HepG2 (cell line): ENCODE results near the gene PDE4D. TPM values are rescaled to one million over a fixed set of nuclear protein-coding genes. Genes with fewer than 3 reads are reported as not detected.

Source experiments
- ATAC-seq: fragments of 200-7000 bp; cut with Tn5 transposase; 3 replicates; pipeline ENCODE4 v1.9.1; 2020; ENCODE audit warnings: mild to moderate bottlenecking, moderate library complexity
- Bru-seq: library from RNA; stranded (reverse); fragments of 400-500 nt; gene quantifications from one replicate; lab custom pipeline; 2021; lab: Mats Ljungman, UMichigan
- BruChase-seq, 2 experiments: library from RNA; stranded (reverse); fragments of 400-500 nt; gene quantifications; one replicate each; lab custom pipeline; 2021; lab: Mats Ljungman, UMichigan
- BruUV-seq: library from RNA; stranded (reverse); fragments of 400-500 nt; replicated peaks from 2 replicates; lab custom pipeline; 2021; lab: Mats Ljungman, UMichigan
- CTCF ChIA-PET: fragments of 300-600 bp; formaldehyde crosslinking; extraction: SDS; loops from one replicate; lab custom pipeline; 2021; ENCODE audit warnings: low total read pairs, inconsistent platforms, low intra/inter-chr PET ratio; lab: Yijun Ruan, JAX
- POLR2A ChIA-PET: fragments of 350-600 bp; sonication (Branson Sonifier 250); formaldehyde crosslinking; loops from one replicate; lab custom pipeline; 2020; ENCODE audit warnings: antibody characterized with exemption, inconsistent platforms; lab: Yijun Ruan, JAX
- DNase-seq: peaks from one replicate; pipeline ENCODE4 v3.0.0-alpha.2; 2015; ENCODE audit warnings: low spot score
- FAIRE-seq: peaks from 3 replicates; lab custom pipeline; 2011; peaks lifted over from hg19 to GRCh38; lab: Jason Lieb, UNC
- H2AFZ ChIP-seq: one replicate; pipeline ENCODE4 v1.6.1; 2011; ENCODE audit warnings: low read length, inconsistent platforms
- H3K27ac ChIP-seq: fragments of 300-600 bp; 3 replicates; pipeline ENCODE4 v1.8.0; 2011; ENCODE audit warnings: mixed run types, mild to moderate bottlenecking, mixed read lengths, low read length, inconsistent platforms; ENCODE audit not compliant: insufficient read depth; ENCODE audit errors: extremely low read length
- H3K27me3 ChIP-seq, 2 experiments: fragments of 200-600 bp in 1 of 2; 2 replicates in 1 of 2; 3 replicates in 1 of 2; pipeline versions ENCODE4 v1.6.0 to v1.8.0; 2011; ENCODE audit warnings: low read length in 2 of 2, mild to moderate bottlenecking in 2 of 2, moderate library complexity in 2 of 2, inconsistent platforms in 1 of 2; ENCODE audit not compliant: insufficient read depth in 2 of 2, control insufficient read depth in 1 of 2
- H3K36me3 ChIP-seq, 2 experiments: fragments of 200-600 bp in 1 of 2; replicated peaks in 1 of 2; 2 replicates in 1 of 2; 3 replicates in 1 of 2; pipeline versions ENCODE4 v1.5.1 to v1.8.0; 2011; ENCODE audit warnings: low read length in 2 of 2, inconsistent platforms in 1 of 2; ENCODE audit not compliant: insufficient read depth in 2 of 2, control insufficient read depth in 1 of 2
- H3K4me1 ChIP-seq: 2 replicates; pipeline ENCODE4 v1.5.1; 2012; ENCODE audit warnings: low read length, inconsistent platforms; ENCODE audit not compliant: insufficient read depth
- H3K4me2 ChIP-seq: 2 replicates; pipeline ENCODE4 v1.6.0; 2011; ENCODE audit warnings: low read depth, low read length, inconsistent platforms
- H3K4me3 ChIP-seq, 3 experiments: fragments of 200-600 bp in 1 of 3; sonication (generic), shearing (Covaris generic) in 1 of 3; replicated peaks in 1 of 3; 2 replicates each; pipeline ENCODE4 v1.5.1; 2011 to 2016; ENCODE audit warnings: low read length in 3 of 3, inconsistent platforms in 2 of 3, low read depth in 2 of 3, mild to moderate bottlenecking in 2 of 3, control low read depth in 1 of 3, mixed read lengths in 1 of 3; ENCODE audit not compliant: insufficient read depth in 1 of 3
- H3K79me2 ChIP-seq: one replicate; pipeline ENCODE4 v1.6.1; 2011; ENCODE audit warnings: low read length, inconsistent platforms; ENCODE audit not compliant: insufficient read depth
- H3K9ac ChIP-seq: 2 replicates; pipeline ENCODE4 v1.6.0; 2011; ENCODE audit warnings: mild to moderate bottlenecking, low read depth, low read length, inconsistent platforms; ENCODE audit not compliant: insufficient read depth
- H3K9me3 ChIP-seq: 2 replicates; pipeline ENCODE4 v1.5.1; 2012; ENCODE audit warnings: mild to moderate bottlenecking, low read length
- H4K20me1 ChIP-seq: 2 replicates; pipeline ENCODE4 v1.6.0; 2011; ENCODE audit warnings: inconsistent platforms, mild to moderate bottlenecking, low read length, moderate library complexity; ENCODE audit not compliant: insufficient read depth
- BCL3 ChIP-seq: sonication (generic); formaldehyde crosslinking; IDR thresholded peaks from 2 replicates; pipeline ENCODE4 v1.5.1; 2020; ENCODE audit warnings: mild to moderate bottlenecking, missing genetic modification reagents, moderate library complexity
- NAIF1 ChIP-seq: sonication (generic); formaldehyde crosslinking; IDR thresholded peaks from 2 replicates; pipeline ENCODE4 v1.5.0; 2020; ENCODE audit warnings: mild to moderate bottlenecking, missing genetic modification reagents, borderline replicate concordance
- SMAD9 ChIP-seq: sonication (generic); formaldehyde crosslinking; IDR thresholded peaks from 2 replicates; pipeline ENCODE4 v1.5.1; 2020; ENCODE audit warnings: mild to moderate bottlenecking, missing genetic modification reagents
- TBX3 ChIP-seq: fragments of 450-650 bp; IDR thresholded peaks from 2 replicates; pipeline ENCODE4 v1.6.1; 2017; ENCODE audit warnings: antibody characterized with exemption, mild to moderate bottlenecking, inconsistent platforms, borderline replicate concordance
- ZNF577 ChIP-seq: sonication (generic); formaldehyde crosslinking; IDR thresholded peaks from 2 replicates; pipeline ENCODE4 v1.4.0; 2020; ENCODE audit warnings: mild to moderate bottlenecking, low read depth, missing genetic modification reagents, borderline replicate concordance
- ZNF740 ChIP-seq: sonication (generic); formaldehyde crosslinking; IDR thresholded peaks from 2 replicates; pipeline ENCODE4 v1.4.0; 2020; ENCODE audit warnings: missing genetic modification reagents
- ZSCAN9 ChIP-seq: IDR thresholded peaks from 2 replicates; pipeline ENCODE4 v1.6.1; 2016; ENCODE audit warnings: borderline replicate concordance
- WGBS: methylation state at CpG from one replicate; pipeline ENCODE4 v1.1.6; 2017; ENCODE audit warnings: low lambda C conversion rate; 5-methylcytosine and 5-hydroxymethylcytosine counted together
- in situ Hi-C: cut with HindIII; loops from 2 replicates; pipeline ENCODE4 v1.10.0; 2017; ENCODE audit warnings: low pct_unique_long_range_greater_than_20kb; ENCODE audit not compliant: extremely low pct_ligation_motif_present
- intact Hi-C: fragments of 100-400 bp; cut with micrococcal nuclease; formaldehyde crosslinking; loops from one replicate; pipeline ENCODE4 v1.10.0; 2022; ENCODE audit not compliant: unreplicated experiment
- long read RNA-seq, 2 experiments: library from RNA in 1 of 2; library from polyadenylated mRNA in 1 of 2; stranded (forward) in 1 of 2; unstranded in 1 of 2; transcript quantifications; one replicate each; pipeline ENCODE4 v2.0.0, GENCODE V29; 2019 to 2022
- polyA minus RNA-seq, 3 experiments: library from RNA; depleted of rRNA, polyadenylated mRNA; stranded (reverse); fragments of >200 nt; gene quantifications; 2 replicates each; pipeline ENCODE4 v1.2.3, GENCODE V29; 2011; ENCODE audit warnings: low replicate concordance in 1 of 3
- polyA plus RNA-seq, 8 experiments: library from polyadenylated mRNA; depleted of rRNA in 3 of 8; stranded (reverse) in 7 of 8; unstranded in 1 of 8; fragments of >200 nt; fragmentation: Illumina TruSeq in 4 of 8; extraction: Trizol in 4 of 8; gene quantifications; 2 replicates each; pipeline versions ENCODE4 v1.2.1 to v1.2.3, GENCODE V29; 2011 to 2016; ENCODE audit warnings: low read depth in 4 of 8, missing spikeins in 1 of 8, mixed read lengths in 1 of 8; ENCODE audit not compliant: insufficient read depth in 1 of 8
- total RNA-seq, 5 experiments: library from RNA; depleted of rRNA; stranded (reverse); fragments of >200 nt; fragmentation: Illumina TruSeq; extraction: Trizol; gene quantifications; 2 replicates each; pipeline ENCODE4 v1.2.3, GENCODE V29; 2016; ENCODE audit warnings: low read depth in 1 of 5

Gene PDE4D
- total RNA-seq (2016; rRNA removed; fragmentation: Illumina TruSeq; extraction: Trizol), result 12.2 and 13.9 TPM in 2 replicates
- total RNA-seq (2016; cell fraction: cytosol; rRNA removed; fragmentation: Illumina TruSeq; extraction: Trizol; ENCODE audit: low read depth), result 17.4 and 18.3 TPM in 2 replicates
- 11.6 TPM in 2 replicates for total RNA-seq (2016; cell fraction: insoluble cytoplasmic fraction; rRNA removed; fragmentation: Illumina TruSeq; extraction: Trizol)
- total RNA-seq (2016; cell fraction: membrane; rRNA removed; fragmentation: Illumina TruSeq; extraction: Trizol), result 5.8 and 6.1 TPM in 2 replicates
- total RNA-seq (2016; cell fraction: nucleus; rRNA removed; fragmentation: Illumina TruSeq; extraction: Trizol), result 27.9 and 32.9 TPM in 2 replicates
- polyA plus RNA-seq (2011; rRNA removed), result 5.9 and 7.0 TPM in 2 replicates
- polyA plus RNA-seq (2011; cell fraction: cytosol; rRNA removed), result 5.1 and 6.2 TPM in 2 replicates
- 9.4 and 24.2 TPM in 2 replicates for polyA plus RNA-seq (2011; cell fraction: nucleus; rRNA removed)
- 5.1 and 5.6 TPM in 2 replicates for polyA plus RNA-seq (2012)
- 0.41 and 0.44 TPM in 2 replicates for polyA plus RNA-seq (2016; cell fraction: cytosol; fragmentation: Illumina TruSeq; extraction: Trizol; ENCODE audit: low read depth)
- polyA plus RNA-seq (2016; cell fraction: insoluble cytoplasmic fraction; fragmentation: Illumina TruSeq; extraction: Trizol; ENCODE audit: low read depth), result 5.5 and 5.7 TPM in 2 replicates
- polyA plus RNA-seq (2016; cell fraction: membrane; fragmentation: Illumina TruSeq; extraction: Trizol; ENCODE audit: low read depth), result 0.76 and 1.3 TPM in 2 replicates
- 10.2 and 12.2 TPM in 2 replicates for polyA plus RNA-seq (2016; cell fraction: nucleus; fragmentation: Illumina TruSeq; extraction: Trizol; ENCODE audit: insufficient read depth, low read depth)
- 62.3 and 712 TPM in 2 replicates for polyA minus RNA-seq (2011; rRNA and poly(A)+ RNA removed; ENCODE audit: low replicate concordance)
- polyA minus RNA-seq (2011; cell fraction: cytosol; rRNA and poly(A)+ RNA removed), result 10.9 and 13.6 TPM in 2 replicates
- polyA minus RNA-seq (2011; cell fraction: nucleus; rRNA and poly(A)+ RNA removed), result 106 and 126 TPM in 2 replicates
- Bru-seq, nascent RNA, result percentile 54 among the genes with signal in this experiment
- percentile 52 among the genes with signal in this experiment for BruChase-seq, experiment 1, labeled RNA remaining after a 6-hour chase
- BruChase-seq, experiment 2, labeled RNA remaining after a 2-hour chase, result percentile 65 among the genes with signal in this experiment
- long read RNA-seq, experiment 1, partial matches to known transcripts, result 0 of 8 reads
- long read RNA-seq, experiment 1, other reads (novel, unspliced or antisense), result 8 of 8 reads
- long read RNA-seq, experiment 2, partial matches to known transcripts, result 1 of 6 reads
- long read RNA-seq, experiment 2, other reads (novel, unspliced or antisense), result 5 of 6 reads

GRCh38 chr5:59893429-59894227, at the start of gene PDE4D:
PDE4D (minus strand) TSS chr5:59893726.
- no peaks in the 10 kb centered on the region for H3K9me3 ChIP-seq
- no peaks in the 10 kb centered on the region for H3K4me1 ChIP-seq
- in situ Hi-C loops (no loop called here), intact Hi-C loops (no loop called here)
- no peak within 1 kb of the TSS for H3K4me2 ChIP-seq
- ATAC-seq (no peak), DNase-seq (no peak), FAIRE-seq (no peak)
- H3K27ac ChIP-seq, result no peak within 1 kb of the TSS
- WGBS, result no CpG with 5 or more reads among the region's 63 CpGs
- H4K20me1 ChIP-seq, result no peaks in the 10 kb centered on the region
- CTCF ChIA-PET, result no interaction called here
- TF ChIP-seq TBX3 (no peak), ZNF577 (no peak), ZSCAN9 (CRISPR knock-in tag) (no peak), SMAD9 (CRISPR knock-in tag) (no peak), BCL3 (no peak), ZNF740 (CRISPR knock-in tag) (no peak), NAIF1 (CRISPR knock-in tag) (no peak)
- no peak within 1 kb of the TSS for H3K4me3 ChIP-seq
- no peaks in the 10 kb centered on the region for H3K27me3 ChIP-seq
- H3K36me3 ChIP-seq, result no peaks in the 10 kb centered on the region
- H3K79me2 ChIP-seq, result no peaks in the 10 kb centered on the region
- no peak within 1 kb of the TSS for H2AFZ ChIP-seq
- no TSS peak for BruUV-seq
- POLR2A ChIA-PET, result no interaction called here
- no peak within 1 kb of the TSS for H3K9ac ChIP-seq
